IMR-90 (cell line): ENCODE measurements around the gene NPEPL1. TPM values are rescaled to one million over a fixed set of nuclear protein-coding genes. Genes with fewer than 3 reads are reported as not detected.

Experiments used
- ATAC-seq: fragments of 200-7000 bp; cut with Tn5 transposase; 2 replicates; pipeline ENCODE4 v1.9.1; 2020; ENCODE audit warnings: low read depth, mild to moderate bottlenecking, moderate library complexity
- BruUV-seq: library from RNA; stranded (reverse); fragments of 400-500 nt; replicated peaks from 2 replicates; lab custom pipeline; 2021; lab: Mats Ljungman, UMichigan
- CTCF ChIA-PET: fragments of 300-600 bp; formaldehyde crosslinking; extraction: SDS; loops from one replicate; lab custom pipeline; 2021; ENCODE audit warnings: antibody characterized with exemption; lab: Yijun Ruan, JAX
- POLR2A ChIA-PET: fragments of 300-600 bp; sonication (Branson Sonifier 250); formaldehyde crosslinking; loops from one replicate; lab custom pipeline; 2022; ENCODE audit warnings: antibody characterized with exemption; ENCODE audit not compliant: unreplicated experiment; lab: Charles Lee
- DNase-seq: peaks from one replicate; pipeline ENCODE4 v3.0.0; 2013
- H2AFZ ChIP-seq: replicated peaks from 2 replicates; pipeline ENCODE3; 2013; ENCODE audit warnings: low read length, mild to moderate bottlenecking; ENCODE audit not compliant: poor library complexity
- H2AK5ac ChIP-seq: 2 replicates; pipeline ENCODE4 v1.6.1; 2013; ENCODE audit warnings: low read depth, low read length, inconsistent platforms
- H2AK9ac ChIP-seq: replicated peaks from 2 replicates; pipeline ENCODE3; 2013; ENCODE audit warnings: mild to moderate bottlenecking, low read depth, low read length, moderate library complexity; ENCODE audit not compliant: poor library complexity
- H2BK120ac ChIP-seq: 2 replicates; pipeline ENCODE4 v1.6.1; 2013; ENCODE audit warnings: low read depth, low read length, inconsistent platforms
- H2BK15ac ChIP-seq: 3 replicates; pipeline ENCODE4 v1.6.1; 2013; ENCODE audit warnings: low read depth, low read length, inconsistent platforms
- H2BK20ac ChIP-seq: 2 replicates; pipeline ENCODE4 v1.6.1; 2013; ENCODE audit warnings: low read depth, mild to moderate bottlenecking, inconsistent platforms, low read length, moderate library complexity
- H2BK5ac ChIP-seq: 2 replicates; pipeline ENCODE4 v1.6.1; 2013; ENCODE audit warnings: mild to moderate bottlenecking, low read depth, low read length, inconsistent platforms; ENCODE audit not compliant: poor library complexity, severe bottlenecking
- H3K14ac ChIP-seq: replicated peaks from 2 replicates; pipeline ENCODE4 v1.6.1; 2013; ENCODE audit warnings: low read depth, low read length, inconsistent platforms
- H3K18ac ChIP-seq: 2 replicates; pipeline ENCODE4 v1.6.1; 2013; ENCODE audit warnings: low read depth, low read length, control low read depth
- H3K23ac ChIP-seq: 2 replicates; pipeline ENCODE4 v1.6.1; 2013; ENCODE audit warnings: low read depth, low read length, inconsistent platforms
- H3K27ac ChIP-seq: 2 replicates; pipeline ENCODE4 v1.5.1; 2013; ENCODE audit warnings: mild to moderate bottlenecking, control low read depth, low read length; ENCODE audit not compliant: insufficient read depth
- H3K27me3 ChIP-seq: 2 replicates; pipeline ENCODE4 v1.6.1; 2013; ENCODE audit warnings: low read length; ENCODE audit not compliant: control insufficient read depth, insufficient read depth
- H3K36me3 ChIP-seq: 2 replicates; pipeline ENCODE4 v1.6.1; 2013; ENCODE audit warnings: low read length, mixed read lengths; ENCODE audit not compliant: control insufficient read depth, insufficient read depth
- H3K4ac ChIP-seq: 2 replicates; pipeline ENCODE4 v1.6.1; 2013; ENCODE audit warnings: low read depth, low read length, inconsistent platforms
- H3K4me1 ChIP-seq: 2 replicates; pipeline ENCODE4 v1.6.1; 2013; ENCODE audit warnings: low read length, mixed read lengths; ENCODE audit not compliant: control insufficient read depth, insufficient read depth
- H3K4me2 ChIP-seq: 2 replicates; pipeline ENCODE4 v1.6.1; 2013; ENCODE audit warnings: low read depth, mild to moderate bottlenecking, control low read depth, low read length, moderate library complexity
- H3K4me3 ChIP-seq: 2 replicates; pipeline ENCODE4 v1.5.1; 2013; ENCODE audit warnings: low read depth, mild to moderate bottlenecking, control low read depth, low read length, moderate library complexity; ENCODE audit not compliant: insufficient read depth
- H3K56ac ChIP-seq: 2 replicates; pipeline ENCODE4 v1.6.1; 2013; ENCODE audit warnings: low read length, inconsistent platforms; ENCODE audit not compliant: insufficient read depth; ENCODE audit errors: extremely low read depth
- H3K79me1 ChIP-seq, 2 experiments: 2 replicates each; pipeline ENCODE4 v1.6.1; 2013; ENCODE audit warnings: low read length in 2 of 2, inconsistent platforms in 1 of 2, low read depth in 1 of 2
- H3K9ac ChIP-seq: 2 replicates; pipeline ENCODE4 v1.6.1; 2013; ENCODE audit warnings: low read depth, low read length, control low read depth
- H3K9me1 ChIP-seq: 2 replicates; pipeline ENCODE4 v1.6.1; 2013; ENCODE audit warnings: low read length, inconsistent platforms; ENCODE audit not compliant: insufficient read depth
- H3K9me3 ChIP-seq: 2 replicates; pipeline ENCODE4 v1.6.1; 2013; ENCODE audit warnings: low read length; ENCODE audit not compliant: control insufficient read depth, insufficient read depth
- H4K20me1 ChIP-seq: 2 replicates; pipeline ENCODE4 v1.6.1; 2013; ENCODE audit warnings: low read length, inconsistent platforms; ENCODE audit not compliant: insufficient read depth
- H4K5ac ChIP-seq: 2 replicates; pipeline ENCODE4 v1.6.1; 2013; ENCODE audit warnings: mild to moderate bottlenecking, low read depth, low read length, control low read depth
- H4K8ac ChIP-seq, 2 experiments: 2 replicates each; pipeline ENCODE4 v1.6.1; 2013; ENCODE audit warnings: low read depth in 2 of 2, low read length in 2 of 2, control low read depth in 1 of 2, inconsistent platforms in 1 of 2
- H4K91ac ChIP-seq: 2 replicates; pipeline ENCODE4 v1.6.1; 2013; ENCODE audit warnings: low read depth, low read length, inconsistent platforms; ENCODE audit not compliant: insufficient read depth
- BHLHE40 ChIP-seq: fragments of 150-350 bp; IDR thresholded peaks from 2 replicates; pipeline ENCODE4 v1.6.1; 2016; ENCODE audit warnings: mild to moderate bottlenecking, low read depth, low read length
- CEBPB ChIP-seq: IDR thresholded peaks from 2 replicates; pipeline ENCODE4 v1.6.1; 2012; ENCODE audit warnings: low read depth, low read length, improper control_type of control experiment
- CHD1 ChIP-seq: IDR thresholded peaks from 2 replicates; pipeline ENCODE4 v1.6.1; 2012; ENCODE audit warnings: low read depth, low read length, improper control_type of control experiment
- CTCF ChIP-seq: conservative IDR thresholded peaks from 2 replicates; pipeline ENCODE4 v1.5.1; 2012; ENCODE audit warnings: mild to moderate bottlenecking, low read depth, low read length, improper control_type of control experiment
- FOS ChIP-seq: fragments of 150-350 bp; IDR thresholded peaks from 2 replicates; pipeline ENCODE4 v1.6.1; 2016; ENCODE audit warnings: low read depth, low read length
- MAFK ChIP-seq: IDR thresholded peaks from 2 replicates; pipeline ENCODE4 v1.6.1; 2012; ENCODE audit warnings: low read depth, low read length, improper control_type of control experiment
- MAZ ChIP-seq: IDR thresholded peaks from 2 replicates; pipeline ENCODE4 v1.6.1; 2012; ENCODE audit warnings: low read depth, mild to moderate bottlenecking, low read length, improper control_type of control experiment, moderate library complexity, borderline replicate concordance
- MXI1 ChIP-seq: IDR thresholded peaks from 2 replicates; pipeline ENCODE4 v1.6.1; 2012; ENCODE audit warnings: low read depth, mild to moderate bottlenecking, low read length, moderate library complexity, borderline replicate concordance
- NFE2L2 ChIP-seq: fragments of 150-350 bp; IDR thresholded peaks from 2 replicates; pipeline ENCODE4 v1.6.1; 2016; ENCODE audit warnings: low read depth, mild to moderate bottlenecking, low read length
- POLR2A ChIP-seq: IDR thresholded peaks from 2 replicates; pipeline ENCODE4 v1.6.1; 2012; ENCODE audit warnings: mild to moderate bottlenecking, low read depth, low read length
- RAD21 ChIP-seq: IDR thresholded peaks from 2 replicates; pipeline ENCODE4 v1.6.1; 2012; ENCODE audit warnings: low read length, improper control_type of control experiment
- RCOR1 ChIP-seq: IDR thresholded peaks from 2 replicates; pipeline ENCODE4 v1.6.1; 2012; ENCODE audit warnings: mild to moderate bottlenecking, low read length, improper control_type of control experiment; ENCODE audit not compliant: insufficient replicate concordance
- RFX5 ChIP-seq: IDR thresholded peaks from 2 replicates; pipeline ENCODE4 v1.8.0; 2012; ENCODE audit warnings: low read depth, mild to moderate bottlenecking, low read length, moderate library complexity
- SMC3 ChIP-seq: fragments of 150-350 bp; IDR thresholded peaks from 2 replicates; pipeline ENCODE4 v1.6.1; 2016; ENCODE audit warnings: low read depth, mild to moderate bottlenecking, antibody characterized with exemption, low read length, moderate library complexity
- USF2 ChIP-seq: fragments of 150-350 bp; IDR thresholded peaks from 2 replicates; pipeline ENCODE4 v1.6.1; 2017; ENCODE audit warnings: mild to moderate bottlenecking, antibody characterized with exemption, low read length, low read depth
- WGBS, 2 experiments: methylation state at CpG; one replicate each; pipeline versions ENCODE4 v1.1.5 to v1.1.7; 2013; ENCODE audit warnings: missing lambda C conversion rate in 2 of 2; ENCODE audit not compliant: insufficient read length in 1 of 2; ENCODE audit errors: extremely low coverage in 2 of 2; 5-methylcytosine and 5-hydroxymethylcytosine counted together
- dilution Hi-C: fragments of 300-500 bp; cut with HindIII; formaldehyde crosslinking; loops from one replicate; pipeline ENCODE4 v1.14.3; 2018; ENCODE audit warnings: low sequenced_read_pairs; ENCODE audit not compliant: unreplicated experiment
- in situ Hi-C: fragments of 300-500 bp; cut with MboI; formaldehyde crosslinking; loops from 3 replicates; pipeline ENCODE4 v1.14.3; 2019; ENCODE audit warnings: low sequenced_read_pairs, inconsistent platforms, mixed read lengths
- intact Hi-C: fragments of 100-400 bp; cut with micrococcal nuclease; formaldehyde crosslinking; loops from 2 replicates; pipeline ENCODE4 v1.10.0; 2022
- polyA plus RNA-seq, 3 experiments: library from polyadenylated mRNA; depleted of rRNA; stranded (reverse); fragments of >200 nt; gene quantifications; 2 replicates each; pipeline ENCODE4 v1.2.3, GENCODE V29; 2012; ENCODE audit warnings: low replicate concordance in 1 of 3
- total RNA-seq: library from RNA; depleted of rRNA; stranded (reverse); fragments of >200 nt; gene quantifications from 2 replicates; pipeline ENCODE4 v1.2.3, GENCODE V29; 2012
- TF ChIP-seq, protein P1 (sequence below): fragments of 150-350 bp; IDR thresholded peaks from 2 replicates; pipeline ENCODE4 v1.6.1; 2016; ENCODE audit warnings: low read depth, mild to moderate bottlenecking, low read length, moderate library complexity, borderline replicate concordance

NPEPL1 gene
- total and polyA plus RNA-seq, 2 of the 4 experiments (the other 2 are of a cell fraction) = 6.3 to 10.4 TPM

DNA sequence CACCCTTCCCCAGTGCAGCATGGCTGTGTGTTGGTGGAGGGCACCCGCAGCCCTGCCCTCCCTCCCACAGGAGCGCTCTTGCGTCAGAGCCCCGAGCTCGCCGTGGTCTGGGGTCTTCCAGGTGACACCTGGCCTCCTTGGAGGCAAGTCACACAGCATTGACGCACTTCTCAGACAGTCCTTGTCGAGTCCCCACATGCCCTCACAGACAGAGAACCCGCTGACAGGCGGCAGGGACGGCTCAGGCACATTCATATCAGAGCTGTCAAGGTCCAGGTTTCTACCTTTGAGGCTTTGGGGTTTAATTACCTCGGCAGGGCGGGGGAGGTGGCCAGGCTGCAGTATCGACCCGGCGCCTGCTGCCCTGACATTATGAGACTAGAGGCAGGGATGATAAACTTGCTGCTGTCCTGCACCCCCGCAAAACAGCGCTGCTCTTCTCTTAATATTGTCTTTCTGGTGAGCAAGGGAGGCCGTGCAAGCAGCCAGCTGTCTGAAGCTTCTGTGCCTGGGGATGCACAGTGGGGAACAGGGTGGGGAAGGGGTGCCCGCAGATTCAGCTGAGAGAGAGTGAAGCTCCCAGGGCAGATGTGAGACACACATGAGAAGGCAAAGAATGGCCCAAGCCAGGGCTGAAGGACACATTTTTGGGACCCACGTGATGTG is 4.7 kb downstream of the NPEPL1 start:
- no peak for TF ChIP-seq CHD1
- TF ChIP-seq, protein P1, sequence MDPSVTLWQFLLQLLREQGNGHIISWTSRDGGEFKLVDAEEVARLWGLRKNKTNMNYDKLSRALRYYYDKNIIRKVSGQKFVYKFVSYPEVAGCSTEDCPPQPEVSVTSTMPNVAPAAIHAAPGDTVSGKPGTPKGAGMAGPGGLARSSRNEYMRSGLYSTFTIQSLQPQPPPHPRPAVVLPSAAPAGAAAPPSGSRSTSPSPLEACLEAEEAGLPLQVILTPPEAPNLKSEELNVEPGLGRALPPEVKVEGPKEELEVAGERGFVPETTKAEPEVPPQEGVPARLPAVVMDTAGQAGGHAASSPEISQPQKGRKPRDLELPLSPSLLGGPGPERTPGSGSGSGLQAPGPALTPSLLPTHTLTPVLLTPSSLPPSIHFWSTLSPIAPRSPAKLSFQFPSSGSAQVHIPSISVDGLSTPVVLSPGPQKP = no peak
- TF ChIP-seq USF2 = no peak
- TF ChIP-seq SMC3 = no peak
- no peak for TF ChIP-seq MXI1
- no peak for TF ChIP-seq BHLHE40
- TF ChIP-seq POLR2A = no peak
- no peak for TF ChIP-seq CEBPB
- no peak for TF ChIP-seq NFE2L2
- TF ChIP-seq FOS = no peak
- no peak for TF ChIP-seq RCOR1
- no peak for TF ChIP-seq RAD21
- no peak for TF ChIP-seq RFX5
- TF ChIP-seq MAZ = no peak
- TF ChIP-seq MAFK = no peak
- TF ChIP-seq CTCF = no peak
- dilution Hi-C loops = no loop called here
- Histone ChIP-seq H3K9ac (no peak overlapping the region), H4K5ac (no peak overlapping the region), H2BK5ac (no peak overlapping the region), H2BK15ac (no peak overlapping the region), H2AK5ac (no peak overlapping the region), H4K20me1 (no peaks in the 10 kb centered on the region), H4K8ac (no peak overlapping the region), H3K4me3 (no peak overlapping the region), H2AFZ (no peak overlapping the region), H3K27ac (no peak overlapping the region), H3K4me1 (peaks cover 14% of the 10 kb centered on the region), H3K79me1 (peaks cover 6 to 21% of the 10 kb centered on the region in 2 experiments; a peak in 2 of 4 replicates), H2BK20ac (no peak overlapping the region), H3K27me3 (no peaks in the 10 kb centered on the region), H3K14ac (no peak overlapping the region), H3K56ac (no peak overlapping the region), H3K4ac (no peak overlapping the region), H3K36me3 (peaks cover 30% of the 10 kb centered on the region), H2AK9ac (peak overlapping the region; percentile 0), H3K9me3 (no peaks in the 10 kb centered on the region), H3K4me2 (no peak overlapping the region), H3K23ac (no peak overlapping the region), H4K91ac (no peak overlapping the region), H3K18ac (no peak overlapping the region), H2BK120ac (no peak overlapping the region), H3K9me1 (peaks cover 10% of the 10 kb centered on the region)
- ATAC-seq = no peak
- 87% methylated on average over 10 of the region's 21 CpGs; no CpG with 5 or more reads in 1 of the 2 experiments for WGBS, 2 experiments
- ChIA-PET POLR2A (no interaction called here), CTCF (no interaction called here)
- no TSS peak for BruUV-seq
- in situ Hi-C loops = no loop called here
- DNase-seq = no peak
- intact Hi-C loops = no loop called here
